ENCODE measurements around the gene CDC40. TPM values are rescaled to one million over a fixed set of nuclear protein-coding genes. Genes with fewer than 3 reads are reported as not detected.
"Not testable (repeated sequence)": the region's sequence is repeated elsewhere in the genome, so short reads cannot be mapped to it uniquely, and the experiment has no call there.

Gene CDC40
- total RNA-seq, 1 donor from 2014 or later: 17.4 TPM

- no peaks in the 10 kb centered on the region for H3K36me3 ChIP-seq
- intact Hi-C loops (cut with DNase I): no loop called here
- H3K27ac ChIP-seq: no peak overlapping the region
- H3K9me3 ChIP-seq: no peaks in the 10 kb centered on the region
- H3K4me1 ChIP-seq: no peaks in the 10 kb centered on the region
- no peak for TF ChIP-seq POLR2A (IDR thresholded peaks at IDR 0.05)
- TF ChIP-seq POLR2AphosphoS5 (IDR thresholded peaks at IDR 0.05; ENCODE audit: insufficient read depth in 1 of 2, low read depth in 1 of 2): no peak
- TF ChIP-seq, protein P1, sequence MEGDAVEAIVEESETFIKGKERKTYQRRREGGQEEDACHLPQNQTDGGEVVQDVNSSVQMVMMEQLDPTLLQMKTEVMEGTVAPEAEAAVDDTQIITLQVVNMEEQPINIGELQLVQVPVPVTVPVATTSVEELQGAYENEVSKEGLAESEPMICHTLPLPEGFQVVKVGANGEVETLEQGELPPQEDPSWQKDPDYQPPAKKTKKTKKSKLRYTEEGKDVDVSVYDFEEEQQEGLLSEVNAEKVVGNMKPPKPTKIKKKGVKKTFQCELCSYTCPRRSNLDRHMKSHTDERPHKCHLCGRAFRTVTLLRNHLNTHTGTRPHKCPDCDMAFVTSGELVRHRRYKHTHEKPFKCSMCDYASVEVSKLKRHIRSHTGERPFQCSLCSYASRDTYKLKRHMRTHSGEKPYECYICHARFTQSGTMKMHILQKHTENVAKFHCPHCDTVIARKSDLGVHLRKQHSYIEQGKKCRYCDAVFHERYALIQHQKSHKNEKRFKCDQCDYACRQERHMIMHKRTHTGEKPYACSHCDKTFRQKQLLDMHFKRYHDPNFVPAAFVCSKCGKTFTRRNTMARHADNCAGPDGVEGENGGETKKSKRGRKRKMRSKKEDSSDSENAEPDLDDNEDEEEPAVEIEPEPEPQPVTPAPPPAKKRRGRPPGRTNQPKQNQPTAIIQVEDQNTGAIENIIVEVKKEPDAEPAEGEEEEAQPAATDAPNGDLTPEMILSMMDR (IDR thresholded peaks at IDR 0.05): no peak
- no peak for DNase-seq (ENCODE audit: extremely low spot score in 2 of 2)
- H3K4me3 ChIP-seq: no peak overlapping the region
- no peaks in the 10 kb centered on the region for H3K27me3 ChIP-seq
Observed at GRCh38 chr6:110266996-110267395, 86.8 kb downstream of the CDC40 start.

DNA sequence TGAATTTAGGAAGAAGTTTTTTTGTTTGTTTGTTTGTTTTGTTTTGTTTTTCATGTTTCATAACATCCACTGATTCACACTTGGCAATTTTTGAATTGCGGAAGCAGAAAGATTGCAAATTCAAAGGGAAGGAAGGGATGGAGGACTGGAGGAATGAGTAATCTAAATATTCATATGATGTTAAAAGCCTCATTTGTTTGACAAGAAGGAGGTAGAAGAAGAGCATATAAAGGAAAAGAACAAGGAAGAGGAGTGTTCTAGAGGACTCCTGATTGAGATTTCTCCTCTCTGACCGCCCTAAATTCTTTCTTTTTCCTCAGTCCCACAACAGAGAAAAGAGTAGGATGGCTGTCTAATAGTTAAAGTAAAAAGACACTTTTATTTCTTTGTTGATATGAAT, 89.4 kb downstream of the CDC40 start:
- no peak for DNase-seq (ENCODE audit: extremely low spot score in 2 of 2)
- Histone ChIP-seq H3K9me3 (no peaks in the 10 kb centered on the region), H3K4me3 (no peak overlapping the region), H3K36me3 (no peaks in the 10 kb centered on the region), H3K27me3 (no peaks in the 10 kb centered on the region), H3K27ac (no peak overlapping the region), H3K4me1 (no peaks in the 10 kb centered on the region)
- intact Hi-C loops (cut with DNase I): no loop called here
- TF ChIP-seq, protein P1 (IDR thresholded peaks at IDR 0.05): no peak
- TF ChIP-seq POLR2AphosphoS5 (IDR thresholded peaks at IDR 0.05; ENCODE audit: insufficient read depth in 1 of 2, low read depth in 1 of 2) (no peak), POLR2A (IDR thresholded peaks at IDR 0.05) (no peak)

DNA sequence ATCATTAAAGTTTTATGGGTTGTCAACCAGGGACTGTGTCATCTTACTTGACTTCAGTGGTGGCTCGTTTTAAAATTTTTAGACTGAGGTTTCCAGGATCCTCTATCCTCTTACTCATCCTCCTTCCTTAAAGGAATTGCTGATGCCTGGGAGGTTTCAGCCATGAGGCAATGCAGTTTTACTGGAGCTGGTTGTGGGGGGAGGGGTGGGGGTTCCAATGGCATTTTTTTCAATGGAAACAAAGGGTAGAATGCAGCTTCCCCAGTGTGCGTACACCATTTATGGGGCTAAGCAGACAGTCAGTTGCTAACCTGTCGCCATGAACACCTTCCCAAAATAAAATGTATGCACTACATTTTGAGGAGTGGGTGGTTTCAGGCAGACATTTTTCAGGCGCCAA, 89.9 kb downstream of the CDC40 start:
- TF ChIP-seq POLR2AphosphoS5 (IDR thresholded peaks at IDR 0.05; ENCODE audit: insufficient read depth in 1 of 2, low read depth in 1 of 2) (no peak), POLR2A (IDR thresholded peaks at IDR 0.05) (no peak)
- TF ChIP-seq, protein P1 (IDR thresholded peaks at IDR 0.05): no peak
- intact Hi-C loops (cut with DNase I): no loop called here
- H3K4me3 ChIP-seq: no peak overlapping the region

GRCh38 chr6:110271732-110272022, 91.5 kb downstream of the CDC40 start:
- Histone ChIP-seq H3K36me3 (no peaks in the 10 kb centered on the region), H3K4me1 (no peaks in the 10 kb centered on the region), H3K27ac (no peak overlapping the region), H3K4me3 (no peak overlapping the region), H3K9me3 (no peaks in the 10 kb centered on the region), H3K27me3 (no peaks in the 10 kb centered on the region)
- TF ChIP-seq POLR2AphosphoS5 (IDR thresholded peaks at IDR 0.05; ENCODE audit: insufficient read depth in 1 of 2, low read depth in 1 of 2): no peak
- TF ChIP-seq, protein P1 (IDR thresholded peaks at IDR 0.05): no peak
- TF ChIP-seq POLR2A (IDR thresholded peaks at IDR 0.05): no peak
- DNase-seq (ENCODE audit: extremely low spot score in 2 of 2): no peak
- intact Hi-C loops (cut with DNase I): no loop called here

More for the DNA sequence above, 89.9 kb downstream of the CDC40 start:
- Histone ChIP-seq H3K36me3 (no peaks in the 10 kb centered on the region), H3K27me3 (no peaks in the 10 kb centered on the region), H3K9me3 (no peaks in the 10 kb centered on the region), H3K27ac (no peak overlapping the region), H3K4me1 (no peaks in the 10 kb centered on the region)
- DNase-seq (ENCODE audit: extremely low spot score in 2 of 2): no peak

DNA sequence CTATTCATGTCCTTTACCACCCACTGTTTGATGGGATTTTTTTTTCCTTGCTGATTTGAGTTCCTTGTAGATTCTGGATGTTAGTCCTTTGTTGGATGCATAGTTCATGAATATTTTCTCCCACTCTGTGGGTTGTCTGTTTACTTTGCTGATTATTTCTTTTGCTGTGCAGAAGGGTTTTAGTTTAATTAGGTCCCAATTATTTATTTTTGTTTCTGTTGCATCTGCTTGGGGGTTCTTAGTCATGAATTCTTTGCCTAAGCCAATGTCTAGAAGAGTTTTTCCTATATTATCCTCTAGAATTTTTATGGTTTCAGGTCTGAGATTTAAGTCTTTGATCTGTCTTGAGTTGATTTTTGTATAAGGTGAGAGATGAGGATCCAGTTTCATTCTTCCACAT, 92.6 kb downstream of the CDC40 start:
- DNase-seq (ENCODE audit: extremely low spot score in 2 of 2); H3K4me3 ChIP-seq; intact Hi-C loops (cut with DNase I); H3K4me1 ChIP-seq; H3K9me3 ChIP-seq; H3K27ac ChIP-seq; H3K36me3 ChIP-seq; H3K27me3 ChIP-seq: not testable (repeated sequence)

Data from vagina (tissue), 2 donors.